H54 (cell line): ENCODE measurements around the gene MAP2K7.
A peak's percentile ranks its signal among the peaks of the same experiment; 100 is the strongest.

Source experiments
- DNase-seq: peaks from one replicate; pipeline ENCODE4 v3.0.0; 2011; ENCODE audit warnings: low spot score, mixed read lengths; ENCODE audit not compliant: insufficient read length
- FAIRE-seq: peaks from 3 replicates; lab custom pipeline; 2011; peaks lifted over from hg19 to GRCh38; lab: Jason Lieb, UNC
- POLR2A ChIP-seq: IDR thresholded peaks from 2 replicates; pipeline ENCODE4 v1.6.1; 2011; ENCODE audit warnings: low read depth, mild to moderate bottlenecking, low read length

The MAP2K7 gene

GRCh38 chr19:7919610-7920518 is 16.2 kb downstream of the MAP2K7 start, which contains the start of gene SNAPC2:
Gene SNAPC2, plus strand, starts transcription at chr19:7920338. Its CDS starts 29 bp downstream, at chr19:7920367.
- TF ChIP-seq POLR2A = peak; percentile 66
- FAIRE-seq (no peak), DNase-seq (peak; percentile 94)

- TF ChIP-seq POLR2A = peak; percentile 45; the same call in 1 of the 2 replicates
- DNase-seq (peak; percentile 86), FAIRE-seq (peak; percentile 15)
These were observed 17.0 kb downstream of the MAP2K7 start for GRCh38 chr19:7920519-7921301.

GRCh38 chr19:7921302-7921966 is 17.8 kb downstream of the MAP2K7 start:
- no peak for TF ChIP-seq POLR2A
- DNase-seq (no peak), FAIRE-seq (no peak)

GRCh38 chr19:7921967-7922835 is 18.5 kb downstream of the MAP2K7 start:
- no peak for DNase-seq
- FAIRE-seq = no peak
- TF ChIP-seq POLR2A = no peak

GRCh38 chr19:7922836-7923195 is 19.1 kb downstream of the MAP2K7 start:
- no peak for FAIRE-seq
- DNase-seq = no peak
- no peak for TF ChIP-seq POLR2A

GRCh38 chr19:7923295-7924191 is 19.9 kb downstream of the MAP2K7 start:
- no peak for TF ChIP-seq POLR2A
- DNase-seq (no peak), FAIRE-seq (no peak)

GRCh38 chr19:7924241-7924640 is 20.6 kb downstream of the MAP2K7 start:
- DNase-seq = no peak

GRCh38 chr19:7924651-7925170 is 21.0 kb downstream of the MAP2K7 start:
- no peak for DNase-seq
- no peak for TF ChIP-seq POLR2A
- no peak for FAIRE-seq

More at GRCh38 chr19:7924241-7924640, 20.6 kb downstream of the MAP2K7 start:
- no peak for FAIRE-seq
- TF ChIP-seq POLR2A = no peak

GRCh38 chr19:7925171-7925851 is 21.6 kb downstream of the MAP2K7 start:
- FAIRE-seq (no peak), DNase-seq (peak; percentile 93)
- no peak for TF ChIP-seq POLR2A

GRCh38 chr19:7926021-7926726 is 22.5 kb downstream of the MAP2K7 start, which contains the start of gene CTXN1:
Gene CTXN1, minus strand, starts transcription at chr19:7926135. Its CDS starts 597 bp downstream, at chr19:7925538.
- DNase-seq = peak; percentile 75

More at GRCh38 chr19:7926021-7926726, 22.5 kb downstream of the MAP2K7 start, which contains the start of gene CTXN1:
- TF ChIP-seq POLR2A = no peak
- FAIRE-seq = no peak
